Right lobe of liver (tissue), 6 donors: ENCODE data around the gene OXCT1. TPM values are rescaled to one million over a fixed set of nuclear protein-coding genes. Genes with fewer than 3 reads are reported as not detected.
A peak's percentile ranks its signal among the peaks of the same experiment; 100 is the strongest.

ENCODE experiments used
- ATAC-seq, 4 donors: fragments of 200-7000 bp; cut with Tn5 transposase; one replicate each; pipeline ENCODE4 v1.9.1; 2020; ENCODE audit warnings: mild to moderate bottlenecking in 4 of 4, moderate library complexity in 4 of 4
- DNase-seq, 3 donors: peaks; one replicate each; pipeline ENCODE4 v3.0.0-alpha.2; 2020
- H3K27ac ChIP-seq, 3 donors: fragments of 200-600 bp; one replicate each; pipeline ENCODE4 v1.8.0; 2022
- H3K27me3 ChIP-seq, 2 donors: fragments of 200-600 bp; one replicate each; pipeline ENCODE4 v1.8.0; 2022
- H3K36me3 ChIP-seq, 4 donors: fragments of 200-600 bp; sonication (generic) in 1 of 4; one replicate each; pipeline versions ENCODE4 v1.5.1 to v1.8.0; 2017 to 2022; ENCODE audit warnings: control low read depth in 1 of 4
- H3K4me1 ChIP-seq, 4 donors: fragments of 200-600 bp; sonication (generic) in 1 of 4; one replicate each; pipeline versions ENCODE4 v1.5.1 to v1.8.0; 2017 to 2022; ENCODE audit warnings: control low read depth in 1 of 4
- H3K4me3 ChIP-seq, 3 donors: fragments of 200-600 bp; one replicate each; pipeline ENCODE4 v1.8.0; 2022
- H3K9me3 ChIP-seq, 4 donors: fragments of 200-600 bp; sonication (generic) in 1 of 4; one replicate each; pipeline versions ENCODE4 v1.5.1 to v1.8.0; 2017 to 2022; ENCODE audit warnings: control low read depth in 1 of 4
- CTCF ChIP-seq, 4 donors: fragments of 200-600 bp in 3 of 4; fragments of 450-650 bp in 1 of 4; IDR thresholded peaks; one replicate each; pipeline versions ENCODE4 v1.5.1 to v1.8.0; 2016 to 2022; ENCODE audit warnings: antibody characterized with exemption in 4 of 4, mild to moderate bottlenecking in 2 of 4
- POLR2A ChIP-seq: fragments of 450-650 bp; IDR thresholded peaks from one replicate; pipeline ENCODE4 v1.6.1; 2017; ENCODE audit warnings: antibody characterized with exemption, mild to moderate bottlenecking
- WGBS: methylation state at CpG from one replicate; pipeline ENCODE4 v1.1.6; 2018; ENCODE audit warnings: low coverage, low lambda C conversion rate; ENCODE audit not compliant: insufficient coverage; ENCODE audit errors: missing lambda C conversion rate; 5-methylcytosine and 5-hydroxymethylcytosine counted together
- intact Hi-C, 2 donors: fragments of 100-400 bp; cut with DNase I; formaldehyde crosslinking; loops; one replicate each; pipeline versions ENCODE4 v1.11.2 to v1.14.1; 2022
- total RNA-seq, 6 experiments: library from RNA; depleted of rRNA in 2 of 6; stranded (reverse); fragments of >200 nt in 2 of 6; fragmentation: NEBNext Ultra II Directional in 3 of 6; extraction: Animal tissue kit (Norgen Biotek cat#: 25700) in 3 of 6; gene quantifications; one replicate each; pipeline versions ENCODE4 v1.1.0 to v1.2.4, GENCODE V29; 2016 to 2023
- donor health status: DM: no; HTN: yes; CAD: no.
- donor health status: DM: no; HTN: no; CAD: no.
- donor health status: DM: no; HTN: no; CAD: no.
- donor health status: DM: no; HTN: yes; CAD: no.
- donor health status: DM: no; HTN: yes; CAD: no.

OXCT1 gene
- total RNA-seq, 6 experiments from 2014 or later: 0.24 to 0.75 (median 0.61) TPM

- H3K4me1 ChIP-seq: no peaks in the 10 kb centered on the region
- H3K36me3 ChIP-seq: no peaks in the 10 kb centered on the region
- 34% methylated on average over 3 of the region's 3 CpGs for WGBS
- H3K9me3 ChIP-seq: no peaks in the 10 kb centered on the region
- H3K27ac ChIP-seq: no peak overlapping the region
- no peaks in the 10 kb centered on the region for H3K27me3 ChIP-seq
- H3K4me3 ChIP-seq: no peak overlapping the region
- intact Hi-C loops: no loop called here
- DNase-seq (no peak), ATAC-seq (no peak)
- TF ChIP-seq POLR2A (no peak), CTCF (IDR thresholded peaks at IDR 0.05) (no peak)
Observed at GRCh38 chr5:41844502-41844901, 25.7 kb downstream of the OXCT1 start.

GRCh38 chr5:41843456-41844370 lies 26.5 kb downstream of the OXCT1 start:
- Histone ChIP-seq H3K4me1 (no peaks in the 10 kb centered on the region), H3K9me3 (no peaks in the 10 kb centered on the region), H3K36me3 (no peaks in the 10 kb centered on the region), H3K4me3 (no peak overlapping the region), H3K27me3 (no peaks in the 10 kb centered on the region), H3K27ac (no peak overlapping the region)
- peak; percentile 79 to 86 (median 84) for ATAC-seq
- DNase-seq: no peak
- 23% methylated on average over 6 of the region's 6 CpGs for WGBS
- intact Hi-C loops: no loop called here
- TF ChIP-seq CTCF (IDR thresholded peaks at IDR 0.05) (peak; percentile 75 to 81 (median 79)), POLR2A (no peak)

GRCh38 chr5:41842777-41843176 lies 27.4 kb downstream of the OXCT1 start:
- H3K9me3 ChIP-seq: no peaks in the 10 kb centered on the region
- H3K4me3 ChIP-seq: no peak overlapping the region
- intact Hi-C loops: no loop called here
- TF ChIP-seq CTCF (IDR thresholded peaks at IDR 0.05): no peak
- TF ChIP-seq POLR2A: no peak
- H3K27me3 ChIP-seq: no peaks in the 10 kb centered on the region
- ATAC-seq (no peak), DNase-seq (no peak)
- H3K27ac ChIP-seq: no peak overlapping the region
- H3K4me1 ChIP-seq: no peaks in the 10 kb centered on the region
- H3K36me3 ChIP-seq: no peaks in the 10 kb centered on the region

- TF ChIP-seq POLR2A: no peak
- no peak for TF ChIP-seq CTCF (IDR thresholded peaks at IDR 0.05)
- Histone ChIP-seq H3K9me3 (no peaks in the 10 kb centered on the region), H3K4me1 (no peaks in the 10 kb centered on the region), H3K36me3 (no peaks in the 10 kb centered on the region), H3K27ac (no peak overlapping the region), H3K4me3 (no peak overlapping the region), H3K27me3 (no peaks in the 10 kb centered on the region)
- 54% methylated on average over 3 of the region's 4 CpGs for WGBS
- no peak for DNase-seq
- intact Hi-C loops: no loop called here
- no peak for ATAC-seq
Observed at GRCh38 chr5:41841325-41841724, 28.9 kb downstream of the OXCT1 start.
